ENCODE data around the gene APBA2.
A peak's percentile ranks its signal among the peaks of the same experiment; 100 is the strongest.

Gene APBA2

GRCh38 chr15:28957606-28958498, 72.1 kb downstream of the APBA2 start:
- DNase-seq (ENCODE audit: low spot score), result no peak

GRCh38 chr15:28959326-28959725, 73.6 kb downstream of the APBA2 start:
- no peak for DNase-seq (ENCODE audit: low spot score)

- DNase-seq (ENCODE audit: low spot score), result no peak
Observed at GRCh38 chr15:28960979-28961378, 75.2 kb downstream of the APBA2 start.

GRCh38 chr15:28961391-28961790, 75.6 kb downstream of the APBA2 start:
- DNase-seq (ENCODE audit: low spot score), result no peak

GRCh38 chr15:28962851-28963710, 77.3 kb downstream of the APBA2 start:
- no peak for DNase-seq (ENCODE audit: low spot score)

GRCh38 chr15:28963711-28964081, 77.9 kb downstream of the APBA2 start:
- DNase-seq (ENCODE audit: low spot score), result no peak

- no peak for DNase-seq (ENCODE audit: low spot score)
Observed at GRCh38 chr15:28964098-28964497, 78.3 kb downstream of the APBA2 start.

- DNase-seq (ENCODE audit: low spot score), result no peak
Observed at GRCh38 chr15:28967066-28967465, 81.3 kb downstream of the APBA2 start.

- DNase-seq (ENCODE audit: low spot score), result no peak
Observed at GRCh38 chr15:28967990-28968389, 82.2 kb downstream of the APBA2 start.

- DNase-seq (ENCODE audit: low spot score), result no peak
Observed at GRCh38 chr15:28969511-28970085, 83.8 kb downstream of the APBA2 start.

GRCh38 chr15:28974142-28974541, 88.4 kb downstream of the APBA2 start:
- DNase-seq (ENCODE audit: low spot score), result no peak

- peak; percentile 83 for DNase-seq (ENCODE audit: low spot score)
Observed at GRCh38 chr15:28975766-28976179, 90.0 kb downstream of the APBA2 start.

- no peak for DNase-seq (ENCODE audit: low spot score)
Observed at GRCh38 chr15:28977377-28978010, 91.7 kb downstream of the APBA2 start.

- DNase-seq (ENCODE audit: low spot score), result no peak
Observed at GRCh38 chr15:28978011-28978378, 92.2 kb downstream of the APBA2 start.

- no peak for DNase-seq (ENCODE audit: low spot score)
Observed at GRCh38 chr15:28978661-28979060, 92.9 kb downstream of the APBA2 start.

GRCh38 chr15:28979208-28979841, 93.6 kb downstream of the APBA2 start:
- DNase-seq (ENCODE audit: low spot score), result no peak

GRCh38 chr15:28980709-28981350, 95.1 kb downstream of the APBA2 start:
- no peak for DNase-seq (ENCODE audit: low spot score)

- no peak for DNase-seq (ENCODE audit: low spot score)
Observed at GRCh38 chr15:28981351-28981720, 95.6 kb downstream of the APBA2 start.

GRCh38 chr15:28981921-28982320, 96.1 kb downstream of the APBA2 start:
- DNase-seq (ENCODE audit: low spot score), result no peak

GRCh38 chr15:28982886-28983285, 97.1 kb downstream of the APBA2 start:
- no peak for DNase-seq (ENCODE audit: low spot score)
